H1 (cell line): ENCODE data around the gene AMELY. TPM values are rescaled to one million over a fixed set of nuclear protein-coding genes. Genes with fewer than 3 reads are reported as not detected.

Experiments
- CTCF ChIA-PET: fragments of 300-600 bp; sonication (Branson Sonifier 250); formaldehyde crosslinking; loops from one replicate; lab custom pipeline; 2021; ENCODE audit not compliant: partially characterized antibody; lab: Charles Lee
- POLR2A ChIA-PET: fragments of 300-600 bp; sonication (Branson Sonifier 250); formaldehyde crosslinking; loops from one replicate; lab custom pipeline; 2021; ENCODE audit warnings: inconsistent platforms; ENCODE audit not compliant: partially characterized antibody; lab: Charles Lee
- DNase-seq, 2 experiments: peaks; one replicate each; pipeline versions ENCODE4 v3.0.0 to v3.0.0-alpha.2; 2010 to 2022; ENCODE audit warnings: low spot score in 2 of 2, low read depth in 1 of 2, mixed read lengths in 1 of 2
- FAIRE-seq: peaks from 2 replicates; lab custom pipeline; 2011; peaks lifted over from hg19 to GRCh38; lab: Jason Lieb, UNC
- H2AFZ ChIP-seq: 2 replicates; pipeline ENCODE4 v1.8.1; 2012; ENCODE audit warnings: low read length, inconsistent platforms
- H2AK5ac ChIP-seq: 2 replicates; pipeline ENCODE4 v1.6.1; 2013; ENCODE audit warnings: low read depth, low read length
- H2BK120ac ChIP-seq: replicated peaks from 2 replicates; pipeline ENCODE3; 2013; ENCODE audit warnings: low read depth, low read length, inconsistent platforms
- H2BK12ac ChIP-seq: 2 replicates; pipeline ENCODE4 v1.6.1; 2013; ENCODE audit warnings: low read depth, low read length
- H2BK15ac ChIP-seq: 2 replicates; pipeline ENCODE4 v1.6.1; 2013; ENCODE audit warnings: low read length
- H2BK20ac ChIP-seq: 2 replicates; pipeline ENCODE4 v1.6.1; 2013; ENCODE audit warnings: low read length
- H2BK5ac ChIP-seq: 2 replicates; pipeline ENCODE4 v1.6.1; 2013; ENCODE audit warnings: low read depth, low read length
- H3K14ac ChIP-seq: 2 replicates; pipeline ENCODE4 v1.6.1; 2013; ENCODE audit warnings: inconsistent platforms; ENCODE audit not compliant: insufficient read length
- H3K18ac ChIP-seq: 2 replicates; pipeline ENCODE4 v1.6.1; 2013; ENCODE audit warnings: low read length; ENCODE audit errors: extremely low read depth
- H3K23ac ChIP-seq: 2 replicates; pipeline ENCODE4 v1.6.1; 2013; ENCODE audit warnings: inconsistent platforms; ENCODE audit not compliant: insufficient read length
- H3K23me2 ChIP-seq: 2 replicates; pipeline ENCODE4 v1.6.1; 2013; ENCODE audit warnings: low read depth, low read length
- H3K27ac ChIP-seq: 2 replicates; pipeline ENCODE4 v1.6.1; 2011; ENCODE audit warnings: low read depth, low read length, inconsistent platforms
- H3K27me3 ChIP-seq, 4 experiments: replicated peaks in 1 of 4; 1 replicate in 1 of 4; 2 replicates in 3 of 4; pipeline versions ENCODE4 v1.6.1 to v1.8.1; 2011 to 2013; ENCODE audit warnings: low read length in 3 of 4, mild to moderate bottlenecking in 3 of 4, inconsistent platforms in 2 of 4, mixed read lengths in 2 of 4, moderate library complexity in 1 of 4; ENCODE audit not compliant: control insufficient read depth in 3 of 4, insufficient read depth in 3 of 4; ENCODE audit errors: extremely low read depth in 1 of 4
- H3K36me3 ChIP-seq, 4 experiments: 2 replicates each; pipeline versions ENCODE4 v1.6.1 to v1.8.1; 2011 to 2013; ENCODE audit warnings: mild to moderate bottlenecking in 4 of 4, low read length in 3 of 4, moderate library complexity in 2 of 4, control low read depth in 1 of 4, inconsistent platforms in 1 of 4; ENCODE audit not compliant: insufficient read depth in 4 of 4, control insufficient read depth in 2 of 4
- H3K4ac ChIP-seq: replicated peaks from 2 replicates; pipeline ENCODE3; 2013; ENCODE audit warnings: low read length, low read depth, mixed read lengths, inconsistent platforms; ENCODE audit not compliant: insufficient read length
- H3K4me1 ChIP-seq, 4 experiments: replicated peaks in 1 of 4; 1 replicate in 1 of 4; 2 replicates in 3 of 4; pipeline versions ENCODE4 v1.6.1 to v1.8.1; 2011 to 2013; ENCODE audit warnings: low read length in 3 of 4, inconsistent platforms in 2 of 4, mixed read lengths in 1 of 4; ENCODE audit not compliant: insufficient read depth in 4 of 4, control insufficient read depth in 3 of 4
- H3K4me2 ChIP-seq, 2 experiments: 2 replicates each; pipeline versions ENCODE4 v1.6.1 to v1.8.1; 2011 to 2013; ENCODE audit warnings: low read depth in 2 of 2, low read length in 2 of 2, control low read depth in 1 of 2, inconsistent platforms in 1 of 2, mild to moderate bottlenecking in 1 of 2; ENCODE audit not compliant: insufficient read depth in 1 of 2
- H3K4me3 ChIP-seq, 4 experiments: fragments of 200-600, 300-600 bp in 1 of 4; sonication (generic), shearing (Covaris generic), sonication (Bioruptor Twin) in 1 of 4; 2 replicates each; pipeline versions ENCODE4 v1.5.1 to v1.8.1; 2011 to 2016; ENCODE audit warnings: low read length in 4 of 4, low read depth in 3 of 4, control low read depth in 2 of 4, inconsistent platforms in 2 of 4, mild to moderate bottlenecking in 2 of 4, mixed read lengths in 1 of 4, moderate library complexity in 1 of 4; ENCODE audit not compliant: insufficient read depth in 2 of 4; ENCODE audit errors: extremely low read depth in 1 of 4
- H3K56ac ChIP-seq: replicated peaks from 2 replicates; pipeline ENCODE3; 2013; ENCODE audit warnings: low read depth, mild to moderate bottlenecking, mixed read lengths, low read length, inconsistent platforms; ENCODE audit not compliant: insufficient read length
- H3K79me1 ChIP-seq: 2 replicates; pipeline ENCODE4 v1.6.1; 2013; ENCODE audit warnings: low read depth, low read length, control low read depth
- H3K79me2 ChIP-seq, 2 experiments: 2 replicates each; pipeline versions ENCODE4 v1.6.1 to v1.8.1; 2012 to 2013; ENCODE audit warnings: low read length in 2 of 2, mild to moderate bottlenecking in 2 of 2, inconsistent platforms in 1 of 2; ENCODE audit not compliant: insufficient read depth in 2 of 2, control insufficient read depth in 1 of 2
- H3K9ac ChIP-seq, 4 experiments: replicated peaks in 1 of 4; 1 replicate in 1 of 4; 2 replicates in 3 of 4; pipeline versions ENCODE4 v1.6.1 to v1.8.1; 2011 to 2013; ENCODE audit warnings: low read depth in 3 of 4, low read length in 3 of 4, control low read depth in 2 of 4, mild to moderate bottlenecking in 2 of 4, moderate library complexity in 2 of 4, inconsistent platforms in 1 of 4; ENCODE audit errors: extremely low read depth in 1 of 4
- H3K9me3 ChIP-seq, 2 experiments: 2 replicates each; pipeline versions ENCODE4 v1.6.1 to v1.8.1; 2012 to 2013; ENCODE audit warnings: mild to moderate bottlenecking in 2 of 2, moderate library complexity in 2 of 2, control low read depth in 1 of 2, inconsistent platforms in 1 of 2, low read depth in 1 of 2, low read length in 1 of 2, mixed read lengths in 1 of 2; ENCODE audit not compliant: insufficient read depth in 2 of 2
- H4K20me1 ChIP-seq, 2 experiments: replicated peaks in 1 of 2; 2 replicates each; pipeline versions ENCODE3 to v1.8.1; 2011 to 2013; ENCODE audit warnings: inconsistent platforms in 2 of 2, low read length in 2 of 2, mild to moderate bottlenecking in 1 of 2; ENCODE audit not compliant: insufficient read depth in 2 of 2, control insufficient read depth in 1 of 2
- H4K5ac ChIP-seq: 2 replicates; pipeline ENCODE4 v1.6.1; 2013; ENCODE audit warnings: low read length, low read depth, mixed read lengths, inconsistent platforms; ENCODE audit not compliant: insufficient read length
- H4K8ac ChIP-seq: 2 replicates; pipeline ENCODE4 v1.8.0; 2013; ENCODE audit warnings: mild to moderate bottlenecking, moderate library complexity, low read length, inconsistent platforms; ENCODE audit not compliant: insufficient read depth; ENCODE audit errors: extremely low read depth
- H4K91ac ChIP-seq: replicated peaks from 2 replicates; pipeline ENCODE3; 2013; ENCODE audit warnings: low read length, mixed read lengths, inconsistent platforms; ENCODE audit not compliant: insufficient read length
- CHD1 ChIP-seq: IDR thresholded peaks from 2 replicates; pipeline ENCODE4 v1.6.1; 2012; ENCODE audit warnings: low read depth, low read length, improper control_type of control experiment
- CHD2 ChIP-seq: IDR thresholded peaks from 2 replicates; pipeline ENCODE4 v1.6.1; 2012; ENCODE audit warnings: low read length, improper control_type of control experiment
- EP300 ChIP-seq, 2 experiments: IDR thresholded peaks; 1 replicate in 1 of 2; 2 replicates in 1 of 2; pipeline ENCODE4 v1.6.1; 2011 to 2012; ENCODE audit warnings: low read depth in 2 of 2, low read length in 2 of 2, mild to moderate bottlenecking in 2 of 2, borderline replicate concordance in 1 of 2, inconsistent platforms in 1 of 2, moderate library complexity in 1 of 2
- FOSL1 ChIP-seq: IDR thresholded peaks from 2 replicates; pipeline ENCODE4 v1.6.1; 2011; ENCODE audit warnings: mild to moderate bottlenecking, low read depth, low read length, moderate library complexity; ENCODE audit not compliant: insufficient read depth
- NANOG ChIP-seq: IDR thresholded peaks from 2 replicates; pipeline ENCODE4 v1.6.1; 2011; ENCODE audit warnings: low read length, low read depth, mild to moderate bottlenecking, inconsistent platforms; ENCODE audit not compliant: insufficient read depth, poor library complexity, severe bottlenecking
- PHF8 ChIP-seq: fragments of 200-600 bp; sonication (generic); conservative IDR thresholded peaks from 2 replicates; pipeline ENCODE4 v1.7.1; 2012; ENCODE audit warnings: low read depth, mild to moderate bottlenecking, inconsistent platforms, low read length, moderate library complexity
- POLR2AphosphoS5 ChIP-seq: IDR thresholded peaks from 2 replicates; pipeline ENCODE4 v1.6.1; 2011; ENCODE audit warnings: low read depth, low read length
- RXRA ChIP-seq: IDR thresholded peaks from 2 replicates; pipeline ENCODE4 v1.6.1; 2011; ENCODE audit warnings: low read depth, mild to moderate bottlenecking, low read length, moderate library complexity; ENCODE audit not compliant: insufficient read depth
- SP1 ChIP-seq: IDR thresholded peaks from 2 replicates; pipeline ENCODE4 v1.6.1; 2011; ENCODE audit warnings: low read depth, low read length
- TBP ChIP-seq: IDR thresholded peaks from 2 replicates; pipeline ENCODE4 v1.6.1; 2011; ENCODE audit warnings: low read depth, low read length, improper control_type of control experiment
- YY1 ChIP-seq: IDR thresholded peaks from 2 replicates; pipeline ENCODE4 v1.6.1; 2011; ENCODE audit warnings: low read depth, mild to moderate bottlenecking, low read length
- ZNF274 ChIP-seq: IDR thresholded peaks from 2 replicates; pipeline ENCODE4 v1.7.0; 2012; ENCODE audit warnings: low read length, borderline replicate concordance; ENCODE audit errors: extremely low read depth
- WGBS, 2 experiments: shearing (Covaris generic) in 1 of 2; methylation state at CpG; one replicate each; pipeline versions ENCODE4 v1.1.6 to v1.1.7; 2013 to 2015; ENCODE audit warnings: low lambda C conversion rate in 2 of 2, mixed read lengths in 2 of 2, inconsistent platforms in 1 of 2, low coverage in 1 of 2, missing lambda C conversion rate in 1 of 2; ENCODE audit not compliant: insufficient replicate concordance in 2 of 2, insufficient coverage in 1 of 2, insufficient read length in 1 of 2; ENCODE audit errors: extremely low coverage in 1 of 2, missing lambda C conversion rate in 1 of 2; 5-methylcytosine and 5-hydroxymethylcytosine counted together
- polyA plus RNA-seq, 7 experiments: library from polyadenylated mRNA; depleted of rRNA in 3 of 7; stranded (reverse) in 5 of 7; unstranded in 2 of 7; fragments of >200 nt in 5 of 7; fragments of 200-250 nt in 2 of 7; gene quantifications; 1 replicate in 5 of 7; 2 replicates in 1 of 7; 4 replicates in 1 of 7; pipeline versions ENCODE4 v1.2.1 to v1.2.3, GENCODE V29; 2011 to 2013; ENCODE audit warnings: missing spikeins in 2 of 7, mixed read lengths in 2 of 7
- total RNA-seq: library from RNA; stranded (reverse); fragmentation: NEBNext Ultra II Directional; extraction: Animal tissue kit (Norgen Biotek cat#: 25700); gene quantifications from 2 replicates; pipeline ENCODE4 v1.2.1, GENCODE V29; 2021

Gene AMELY
- total and polyA plus RNA-seq, 2 of the 8 experiments (the other 6 are each of a cell fraction or from before 2014, with no cell fraction given), result 0.09 TPM; not detected in 1

- no peak for TF ChIP-seq SP1
These were observed 17.1 kb downstream of the AMELY start (continued) for GRCh38 chrY:6894496-6894895.

- no peak overlapping the region for H2BK5ac ChIP-seq
- no peak overlapping the region for H2BK15ac ChIP-seq
- CTCF ChIA-PET, result no interaction called here
- H3K14ac ChIP-seq, result no peak overlapping the region
- no peak overlapping the region for H4K5ac ChIP-seq
- H2AK5ac ChIP-seq, result no peak overlapping the region
- no peaks in the 10 kb centered on the region for H4K20me1 ChIP-seq
- H3K4me2 ChIP-seq, result no peak overlapping the region
- H4K91ac ChIP-seq, result no peak overlapping the region
- H3K4ac ChIP-seq, result no peak overlapping the region
- TF ChIP-seq ZNF274 (no peak), CHD1 (no peak), POLR2AphosphoS5 (no peak), FOSL1 (no peak), CHD2 (no peak), TBP (no peak), RXRA (no peak), NANOG (no peak), EP300 (IDR thresholded peaks at IDR 0.05; ENCODE audit: borderline replicate concordance in 1 of 2, low read depth in 2 of 2, low read length in 2 of 2) (no peak), PHF8 (no peak), YY1 (no peak)
- no peak overlapping the region for H3K18ac ChIP-seq
- no peak overlapping the region for H3K9ac ChIP-seq
- H4K8ac ChIP-seq, result no peak overlapping the region
- no peak overlapping the region for H3K56ac ChIP-seq
- DNase-seq (no peak), FAIRE-seq (no peak)
- POLR2A ChIA-PET, result no interaction called here
- WGBS, 2 experiments, result 83% methylated on average over 1 of the region's 2 CpGs; no CpG with 5 or more reads in 1 of the 2 experiments
- no peak overlapping the region for H3K23ac ChIP-seq
- no peak overlapping the region for H2BK12ac ChIP-seq
- no peaks in the 10 kb centered on the region for H3K79me1 ChIP-seq
- no peaks in the 10 kb centered on the region for H3K27me3 ChIP-seq
- no peak overlapping the region for H3K4me3 ChIP-seq
- no peaks in the 10 kb centered on the region for H3K9me3 ChIP-seq
- H2AFZ ChIP-seq, result no peak overlapping the region
- H2BK120ac ChIP-seq, result no peak overlapping the region
- no peaks in the 10 kb centered on the region for H3K79me2 ChIP-seq
- no peaks in the 10 kb centered on the region for H3K36me3 ChIP-seq
- no peak overlapping the region for H2BK20ac ChIP-seq
- H3K23me2 ChIP-seq, result no peaks in the 10 kb centered on the region
- H3K4me1 ChIP-seq, result no peaks in the 10 kb centered on the region; a peak in 1 of 7 replicates
- H3K27ac ChIP-seq, result no peak overlapping the region
These were observed 62.2 kb downstream of the AMELY start for GRCh38 chrY:6849384-6849783.
